Measurements from ENCODE around the gene CDC14A.
A peak's percentile ranks its signal among the peaks of the same experiment; 100 is the strongest.
"Not testable (repeated sequence)": the region's sequence is repeated elsewhere in the genome, so short reads cannot be mapped to it uniquely, and the experiment has no call there.

Gene CDC14A

DNA sequence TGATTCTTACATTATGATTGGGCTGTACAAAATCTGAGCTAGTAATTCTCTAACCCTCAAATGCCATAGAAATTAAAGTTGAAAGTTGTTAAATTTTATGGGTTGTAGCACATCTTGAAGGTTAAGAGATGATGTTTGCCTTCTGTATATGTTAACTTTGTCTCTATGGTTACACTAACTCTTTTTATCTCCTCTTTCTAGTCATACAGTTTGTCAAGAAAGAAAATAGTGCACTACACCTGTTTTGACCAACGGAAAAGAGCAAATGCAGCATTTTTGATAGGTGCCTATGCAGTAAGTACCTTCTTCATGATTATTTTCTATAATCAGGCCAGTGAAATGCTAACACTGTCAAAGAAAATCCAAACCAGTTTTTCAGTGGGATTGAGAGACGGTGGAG lies 38.2 kb downstream of the CDC14A start:
- CTCF ChIA-PET = interaction anchor here (1.0 to 2.5 kb wide), 2 partner anchors 12 to 68 kb away, joined by 3 to 9 read pairs; no protein-coding TSS in a partner anchor
- peaks cover 68% of the 10 kb centered on the region for H3K36me3 Mint-ChIP-seq
- H3K4me3 Mint-ChIP-seq = no peak overlapping the region
- no peaks in the 10 kb centered on the region for H3K27me3 Mint-ChIP-seq
- DNase-seq = no peak
- H3K4me1 Mint-ChIP-seq = peaks cover 92% of the 10 kb centered on the region
- no peaks in the 10 kb centered on the region for H3K9me3 Mint-ChIP-seq
- H3K27ac Mint-ChIP-seq = no peak overlapping the region

DNA sequence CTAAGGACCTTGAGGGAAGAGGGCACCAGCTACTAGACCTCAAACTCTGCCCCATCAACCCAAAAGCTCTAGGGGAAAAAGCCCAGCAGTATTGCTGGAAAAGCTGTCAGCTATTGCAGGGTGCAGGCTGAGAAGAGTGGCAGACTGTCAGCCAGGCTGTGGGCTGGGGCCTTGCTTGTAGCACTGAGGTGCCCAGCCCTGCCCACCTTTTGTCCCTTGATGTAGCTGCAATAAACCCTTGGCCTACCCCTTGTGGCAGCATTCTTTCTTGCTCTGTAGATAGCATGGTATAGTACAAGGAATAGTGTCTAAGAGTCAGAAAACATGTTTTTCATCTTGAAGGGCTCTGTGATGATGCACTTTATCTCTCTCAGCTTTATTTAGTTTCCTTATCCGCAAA lies 39.4 kb downstream of the CDC14A start:
- no peaks in the 10 kb centered on the region for H3K27me3 Mint-ChIP-seq
- no peaks in the 10 kb centered on the region for H3K9me3 Mint-ChIP-seq
- H3K4me1 Mint-ChIP-seq = peaks cover 92% of the 10 kb centered on the region
- H3K27ac Mint-ChIP-seq = no peak overlapping the region
- peaks cover 73% of the 10 kb centered on the region for H3K36me3 Mint-ChIP-seq
- CTCF ChIA-PET = interaction anchor here (0.6 to 2.5 kb wide), 3 partner anchors 11 to 427 kb away, joined by 3 to 9 read pairs (median 3); no protein-coding TSS in a partner anchor
- peak; percentile 40 for DNase-seq
- H3K4me3 Mint-ChIP-seq = no peak overlapping the region

DNA sequence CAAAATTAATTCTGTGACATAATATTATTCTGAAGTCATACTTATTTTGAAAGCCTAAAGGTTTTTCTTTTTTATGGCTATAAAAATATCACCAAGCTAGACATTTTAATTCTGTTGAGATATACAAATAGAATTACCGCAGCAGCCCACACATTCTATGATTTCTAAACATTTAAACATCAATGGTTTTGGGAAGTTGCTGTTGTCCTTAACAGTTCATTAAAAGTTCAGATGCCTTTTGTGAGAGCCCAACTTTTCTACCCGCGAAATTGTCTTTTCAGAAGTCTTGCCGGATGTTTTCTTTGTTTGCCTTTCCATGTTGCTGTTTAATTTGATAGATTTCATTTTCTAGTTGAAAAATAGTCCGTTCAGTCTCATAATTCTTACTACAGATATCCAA lies 40.5 kb downstream of the CDC14A start:
- Mint-ChIP-seq H3K27me3 (no peaks in the 10 kb centered on the region), H3K9me3 (no peaks in the 10 kb centered on the region), H3K36me3 (peaks cover 78% of the 10 kb centered on the region), H3K27ac (peak overlapping the region; percentile 64), H3K4me1 (peaks cover 93% of the 10 kb centered on the region), H3K4me3 (no peak overlapping the region)
- CTCF ChIA-PET = interaction anchor here (2.5 kb wide), 1 partner anchor 66 kb away, joined by 9 read pairs; no protein-coding TSS in a partner anchor
- DNase-seq = no peak

DNA sequence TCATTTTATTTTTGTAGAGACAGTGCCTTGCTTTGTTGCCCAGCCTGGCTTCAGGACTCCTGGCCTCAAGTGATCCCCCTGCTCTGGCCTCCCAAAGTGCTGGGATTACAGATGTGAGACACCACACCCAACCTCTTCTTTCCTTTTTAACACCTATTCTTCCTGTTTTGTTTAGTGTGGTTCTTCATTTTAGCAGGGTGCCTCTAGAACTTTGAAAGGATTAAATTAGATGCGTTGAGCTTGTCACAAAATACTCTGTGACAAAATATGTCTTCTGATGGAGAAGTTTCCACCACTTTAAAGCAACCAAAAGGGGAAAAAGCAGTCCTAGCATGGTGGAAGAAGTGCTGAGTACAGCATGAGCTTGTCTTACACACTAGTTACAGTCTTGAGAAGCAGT lies 42.0 kb downstream of the CDC14A start:
- H3K36me3 Mint-ChIP-seq = peaks cover 84% of the 10 kb centered on the region
- CTCF ChIA-PET = interaction anchor here (1.6 kb wide), 3 partner anchors 8 to 30 kb away, joined by 3 to 5 read pairs (median 3); no protein-coding TSS in a partner anchor
- no peaks in the 10 kb centered on the region for H3K27me3 Mint-ChIP-seq
- peak overlapping the region; percentile 7 for H3K4me3 Mint-ChIP-seq
- peak overlapping the region; percentile 94 for H3K27ac Mint-ChIP-seq
- peaks cover 98% of the 10 kb centered on the region for H3K4me1 Mint-ChIP-seq
- DNase-seq = no peak
- peaks cover 6% of the 10 kb centered on the region for H3K9me3 Mint-ChIP-seq

DNA sequence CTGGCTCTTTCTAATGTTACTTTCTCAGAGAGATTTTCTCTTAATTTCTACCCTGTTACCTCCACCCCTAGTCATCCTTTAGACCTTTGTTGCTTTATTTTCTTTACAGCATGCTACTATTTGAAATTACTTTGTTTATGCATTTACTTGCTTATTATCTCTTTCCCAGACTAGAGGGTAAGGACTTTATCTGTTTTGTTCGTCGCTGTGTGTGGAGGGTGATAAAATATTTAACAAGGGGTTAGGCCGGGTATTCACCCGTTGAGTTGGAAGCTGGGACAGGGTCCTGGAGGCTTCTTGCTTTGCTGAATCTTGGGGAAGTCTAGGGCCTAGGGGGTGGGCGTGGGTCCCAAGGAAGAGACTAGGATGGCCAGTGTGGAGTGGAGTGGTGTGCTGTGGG lies 43.6 kb downstream of the CDC14A start:
- Mint-ChIP-seq H3K4me1 (peaks cover 95% of the 10 kb centered on the region), H3K27me3 (no peaks in the 10 kb centered on the region), H3K36me3 (peaks cover 70% of the 10 kb centered on the region), H3K4me3 (no peak overlapping the region), H3K9me3 (peaks cover 6% of the 10 kb centered on the region), H3K27ac (peak overlapping the region; percentile 81)
- CTCF ChIA-PET = interaction anchor here (1.1 to 1.6 kb wide), 2 partner anchors 59 to 121 kb away, joined by 3 read pairs; no protein-coding TSS in a partner anchor
- no peak for DNase-seq

DNA sequence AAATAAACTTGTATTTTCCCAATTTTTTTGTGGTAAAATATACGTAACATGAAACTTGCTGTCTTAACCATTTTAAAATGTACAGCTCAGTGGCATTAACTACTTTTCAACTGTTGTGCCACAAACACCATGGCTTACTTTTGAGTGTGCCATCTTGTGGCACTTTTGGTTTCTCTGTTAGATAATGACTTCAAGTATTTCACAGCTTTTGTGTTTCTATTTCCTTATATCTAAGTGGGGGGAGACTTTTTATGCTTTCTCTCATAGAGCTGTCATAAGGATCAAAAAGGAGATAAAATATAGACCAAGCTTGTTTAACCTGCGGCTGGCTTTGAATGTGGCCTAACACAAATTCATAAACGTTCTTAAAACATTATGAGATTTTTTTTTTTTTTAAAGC lies 44.3 kb downstream of the CDC14A start:
- H3K4me3 Mint-ChIP-seq = no peak overlapping the region
- no peaks in the 10 kb centered on the region for H3K27me3 Mint-ChIP-seq
- H3K27ac Mint-ChIP-seq = peak overlapping the region; percentile 81
- peaks cover 6% of the 10 kb centered on the region for H3K9me3 Mint-ChIP-seq
- peaks cover 96% of the 10 kb centered on the region for H3K4me1 Mint-ChIP-seq
- peaks cover 68% of the 10 kb centered on the region for H3K36me3 Mint-ChIP-seq
- CTCF ChIA-PET = interaction anchor here (0.7 to 1.6 kb wide), 6 partner anchors 43 to 122 kb away, joined by 3 to 5 read pairs (median 3); partner anchors contain the start of gene CDC14A
- no peak for DNase-seq

DNA sequence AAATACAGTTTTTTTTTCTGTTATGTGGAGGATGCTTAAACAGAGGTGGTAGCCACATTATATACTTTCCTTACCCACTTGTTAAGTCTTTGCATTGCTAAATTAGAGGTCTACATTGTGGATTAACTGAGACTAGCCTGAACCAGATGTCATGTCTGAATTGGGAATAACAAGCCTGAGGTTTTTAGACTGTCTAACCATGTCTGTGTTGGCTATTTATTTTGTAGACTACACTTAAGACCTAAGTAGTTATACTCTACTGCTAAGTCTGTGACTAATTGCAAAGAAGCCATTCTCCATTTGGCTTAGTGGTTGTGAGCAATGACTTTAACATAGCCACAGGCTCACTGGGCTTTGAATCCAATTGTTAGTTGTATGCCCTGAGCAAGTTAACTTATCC lies 45.4 kb downstream of the CDC14A start:
- H3K36me3 Mint-ChIP-seq = peaks cover 67% of the 10 kb centered on the region
- H3K27me3 Mint-ChIP-seq = no peaks in the 10 kb centered on the region
- peaks cover 6% of the 10 kb centered on the region for H3K9me3 Mint-ChIP-seq
- DNase-seq = no peak
- CTCF ChIA-PET = interaction anchor here (1.2 to 1.3 kb wide), 2 partner anchors 44 to 47 kb away, joined by 4 to 5 read pairs; no protein-coding TSS in a partner anchor
- peaks cover 95% of the 10 kb centered on the region for H3K4me1 Mint-ChIP-seq
- no peak overlapping the region for H3K4me3 Mint-ChIP-seq
- H3K27ac Mint-ChIP-seq = peak overlapping the region; percentile 81

DNA sequence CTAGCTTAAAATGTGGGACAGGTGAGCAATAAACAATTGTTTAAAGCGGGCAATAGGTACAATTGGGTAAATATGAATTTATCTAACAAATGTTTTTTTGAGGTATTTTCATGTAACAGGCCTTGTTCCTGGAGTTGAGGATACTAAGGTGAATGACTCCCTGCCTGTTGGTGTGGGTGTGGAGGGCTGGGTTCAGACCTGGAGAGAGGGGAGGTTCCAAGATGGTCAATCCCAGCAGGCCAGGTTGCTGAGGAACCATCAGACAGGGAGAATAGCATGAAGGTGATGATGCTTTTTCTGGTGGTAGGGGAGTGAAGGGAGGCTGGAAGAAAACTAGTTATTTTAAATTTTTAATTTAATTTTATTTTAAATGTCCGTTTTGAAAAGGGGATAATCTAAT lies 46.3 kb downstream of the CDC14A start:
- H3K27ac Mint-ChIP-seq = peak overlapping the region; percentile 73
- CTCF ChIA-PET = no interaction called here
- H3K9me3 Mint-ChIP-seq = peaks cover 6% of the 10 kb centered on the region
- peaks cover 95% of the 10 kb centered on the region for H3K4me1 Mint-ChIP-seq
- peaks cover 66% of the 10 kb centered on the region for H3K36me3 Mint-ChIP-seq
- no peak overlapping the region for H3K4me3 Mint-ChIP-seq
- no peaks in the 10 kb centered on the region for H3K27me3 Mint-ChIP-seq
- DNase-seq = no peak

DNA sequence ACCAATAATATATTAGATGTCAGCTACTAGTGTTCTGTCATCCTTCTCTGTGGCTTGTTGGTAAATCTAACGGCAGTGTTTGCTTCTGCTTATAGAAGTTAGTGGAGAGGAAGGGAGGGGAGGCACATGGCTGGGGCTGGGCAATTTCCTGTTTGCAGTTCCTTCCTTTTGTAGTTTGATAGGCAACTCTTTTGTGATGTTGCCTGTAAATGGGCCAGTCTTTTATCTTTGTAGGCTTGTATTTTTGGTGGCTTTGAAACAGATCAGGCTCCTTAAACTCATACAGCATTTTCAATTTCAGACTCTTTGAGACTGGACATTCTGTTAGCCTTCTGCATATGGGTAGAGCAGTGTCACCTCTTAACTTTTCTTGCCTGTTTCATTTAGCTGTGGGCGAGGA lies 48.1 kb downstream of the CDC14A start:
- peak overlapping the region; percentile 64 for H3K4me3 Mint-ChIP-seq
- no peaks in the 10 kb centered on the region for H3K27me3 Mint-ChIP-seq
- H3K9me3 Mint-ChIP-seq = peaks cover 6% of the 10 kb centered on the region

DNA sequence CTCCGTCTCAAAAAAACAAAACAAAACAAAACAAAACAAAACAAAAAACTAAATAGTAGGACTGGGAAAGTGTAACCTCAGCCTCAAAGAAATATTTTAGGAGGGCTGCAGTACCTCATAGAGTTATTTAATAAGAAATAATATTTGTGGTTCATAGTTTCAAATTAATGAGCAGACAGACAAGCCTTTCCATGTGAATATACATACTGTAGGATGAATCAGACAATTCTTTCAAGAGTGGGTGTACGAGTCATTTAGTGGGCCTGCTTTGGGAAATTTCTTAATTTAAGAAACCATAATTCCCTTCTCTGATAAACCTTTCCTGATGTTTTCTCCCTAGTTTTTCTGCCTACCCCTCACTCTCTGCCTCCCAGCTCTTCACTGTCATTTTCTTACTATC lies 52.5 kb downstream of the CDC14A start:
- Mint-ChIP-seq H3K27ac (peak overlapping the region; percentile 4), H3K9me3 (peaks cover 13% of the 10 kb centered on the region), H3K27me3 (no peaks in the 10 kb centered on the region), H3K4me1 (peaks cover 76% of the 10 kb centered on the region), H3K4me3 (no peak overlapping the region), H3K36me3 (peaks cover 65% of the 10 kb centered on the region)
- no peak for DNase-seq
- CTCF ChIA-PET = interaction anchor here (1.0 kb wide), 1 partner anchor 17 kb away, joined by 4 read pairs; no protein-coding TSS in a partner anchor

More for the DNA sequence above, 48.1 kb downstream of the CDC14A start:
- Mint-ChIP-seq H3K36me3 (peaks cover 63% of the 10 kb centered on the region), H3K4me1 (peaks cover 91% of the 10 kb centered on the region), H3K27ac (peak overlapping the region; percentile 99)
- CTCF ChIA-PET = interaction anchor here (1.1 to 1.4 kb wide), 3 partner anchors 14 to 55 kb away, joined by 3 to 5 read pairs (median 3); no protein-coding TSS in a partner anchor
- peak; percentile 82 for DNase-seq

DNA sequence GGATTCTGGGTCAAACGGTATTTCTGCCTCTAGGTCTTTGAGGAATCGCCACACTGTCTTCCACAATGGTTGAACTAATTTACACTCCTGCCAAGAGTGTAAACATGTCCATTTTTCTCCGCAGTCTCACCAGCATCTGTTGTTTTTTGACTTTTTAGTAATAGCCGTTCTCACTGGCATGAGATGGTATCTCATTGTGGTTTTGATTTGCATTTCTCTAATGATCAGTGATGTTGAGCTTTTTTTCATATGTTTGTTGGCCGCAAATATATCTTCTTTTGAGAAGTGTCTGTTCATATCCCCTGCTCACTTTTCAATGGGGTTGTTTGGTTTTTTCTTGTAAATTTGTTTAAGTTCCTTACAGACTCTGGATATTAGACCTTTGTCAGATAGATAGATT lies 53.6 kb downstream of the CDC14A start:
- peaks cover 67% of the 10 kb centered on the region for H3K36me3 Mint-ChIP-seq
- H3K9me3 Mint-ChIP-seq = peaks cover 13% of the 10 kb centered on the region
- not testable (repeated sequence) for DNase-seq, H3K27me3 Mint-ChIP-seq, H3K4me3 Mint-ChIP-seq, H3K27ac Mint-ChIP-seq
- CTCF ChIA-PET = interaction anchor here (1.1 kb wide), 1 partner anchor 12 kb away, joined by 3 read pairs; no protein-coding TSS in a partner anchor
- H3K4me1 Mint-ChIP-seq = peaks cover 69% of the 10 kb centered on the region

DNA sequence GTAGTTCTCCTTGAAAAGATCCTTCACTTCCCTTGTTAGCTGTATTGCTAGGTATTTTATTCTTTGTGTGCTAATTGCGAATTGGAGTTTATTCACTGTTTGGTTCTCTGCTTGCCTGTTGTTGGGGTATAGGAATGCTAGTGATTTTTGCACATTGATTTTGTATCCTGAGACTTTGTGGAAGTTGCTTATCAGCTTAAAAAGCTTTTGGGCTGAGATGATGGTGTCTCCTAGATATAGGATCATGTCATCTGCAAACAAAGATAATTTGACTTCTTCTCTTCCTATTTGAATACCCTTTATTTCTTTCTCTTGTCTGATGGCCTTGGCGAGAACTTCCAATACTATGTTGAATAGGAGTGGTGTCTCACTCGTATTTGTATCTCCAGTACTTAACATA lies 55.1 kb downstream of the CDC14A start:
- Mint-ChIP-seq H3K4me1 (peaks cover 70% of the 10 kb centered on the region), H3K36me3 (peaks cover 73% of the 10 kb centered on the region), H3K9me3 (peaks cover 13% of the 10 kb centered on the region)
- H3K27ac Mint-ChIP-seq, DNase-seq, H3K4me3 Mint-ChIP-seq, H3K27me3 Mint-ChIP-seq, CTCF ChIA-PET: not testable (repeated sequence)

DNA sequence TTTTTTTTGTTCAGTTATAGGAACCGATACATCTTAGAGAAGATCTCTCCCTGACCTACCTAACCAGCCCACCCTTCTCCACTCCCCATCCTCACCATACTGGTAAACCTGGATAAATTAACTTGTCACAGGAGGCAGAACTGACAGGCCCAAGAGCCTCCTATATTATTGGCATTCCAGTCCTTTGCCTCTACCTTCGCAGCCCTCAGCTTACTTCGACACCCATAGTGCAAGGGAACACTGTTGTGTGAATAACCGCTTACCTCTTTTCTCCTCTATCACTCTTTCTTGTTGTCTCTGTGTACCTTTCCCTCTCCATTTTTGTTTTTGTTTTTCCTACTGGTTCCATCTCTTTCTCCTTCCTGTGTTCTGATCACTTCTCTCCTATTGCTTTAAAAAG lies 58.7 kb downstream of the CDC14A start:
- DNase-seq = no peak
- Mint-ChIP-seq H3K27ac (peak overlapping the region; percentile 12), H3K36me3 (peaks cover 65% of the 10 kb centered on the region), H3K27me3 (no peaks in the 10 kb centered on the region), H3K9me3 (peaks cover 13% of the 10 kb centered on the region), H3K4me3 (no peak overlapping the region), H3K4me1 (peaks cover 65% of the 10 kb centered on the region)
- CTCF ChIA-PET = no interaction called here

DNA sequence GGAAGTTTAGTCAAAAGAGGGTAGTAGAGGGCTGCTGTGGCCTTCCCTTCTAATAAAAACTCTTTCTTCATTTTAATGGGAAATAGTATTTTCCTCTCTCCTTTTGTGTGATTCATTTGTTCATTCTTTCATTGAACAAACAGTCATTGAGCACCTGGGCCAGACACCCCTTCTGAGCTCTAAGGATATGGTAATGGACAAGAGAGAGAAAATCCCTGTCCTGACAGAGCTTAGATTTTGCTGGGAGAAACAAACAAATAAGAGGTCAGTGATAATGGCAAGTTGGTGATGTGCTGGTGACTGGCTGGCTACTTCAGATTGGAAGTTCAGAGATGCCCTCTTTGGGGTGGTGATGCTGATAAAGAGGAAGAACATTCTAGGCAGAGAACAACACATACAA lies 59.3 kb downstream of the CDC14A start:
- Mint-ChIP-seq H3K4me3 (no peak overlapping the region), H3K9me3 (peaks cover 13% of the 10 kb centered on the region), H3K27me3 (no peaks in the 10 kb centered on the region), H3K4me1 (peaks cover 64% of the 10 kb centered on the region), H3K27ac (no peak overlapping the region), H3K36me3 (peaks cover 66% of the 10 kb centered on the region)
- DNase-seq = no peak
- CTCF ChIA-PET = interaction anchor here (0.7 kb wide), 1 partner anchor 1763 kb away, joined by 3 read pairs; no protein-coding TSS in a partner anchor

DNA sequence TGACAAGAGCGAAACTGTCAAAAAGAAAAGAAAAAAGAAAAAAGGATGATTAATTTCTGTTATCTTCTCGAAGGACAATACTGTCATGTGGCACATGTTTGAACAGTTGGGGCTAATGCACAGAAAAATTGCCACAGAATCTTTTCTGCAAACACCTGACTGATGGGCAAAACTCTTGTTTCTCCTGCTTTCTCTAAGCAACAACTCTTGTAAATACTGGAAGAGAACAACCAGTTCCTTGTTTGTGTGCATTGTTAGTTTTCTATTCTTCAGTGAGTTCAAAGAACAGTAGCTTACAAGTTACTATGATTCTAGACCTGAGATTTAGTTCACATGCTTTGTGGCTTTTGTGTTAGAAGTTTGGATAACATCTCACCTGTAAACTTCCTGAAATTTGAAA lies 60.7 kb downstream of the CDC14A start:
- peaks cover 13% of the 10 kb centered on the region for H3K9me3 Mint-ChIP-seq
- H3K27ac Mint-ChIP-seq = peak overlapping the region; percentile 55
- H3K27me3 Mint-ChIP-seq = no peaks in the 10 kb centered on the region
- no peak for DNase-seq
- peak overlapping the region; percentile 24 for H3K4me3 Mint-ChIP-seq
- peaks cover 70% of the 10 kb centered on the region for H3K36me3 Mint-ChIP-seq
- peaks cover 67% of the 10 kb centered on the region for H3K4me1 Mint-ChIP-seq
- CTCF ChIA-PET = interaction anchor here (2.9 kb wide), 1 partner anchor 11 kb away, joined by 11 read pairs; no protein-coding TSS in a partner anchor

Measured in activated naive CD4-positive, alpha-beta T cell treated with anti-CD3 and anti-CD28 coated beads, Interleukin-2, amount 10 ng/mL, durations not matched to agents 7 days and 5 days (primary cell).